Measurements from ENCODE around the gene COBL. TPM values are rescaled to one million over a fixed set of nuclear protein-coding genes. Genes with fewer than 3 reads are reported as not detected.
A peak's percentile ranks its signal among the peaks of the same experiment; 100 is the strongest.

COBL gene
- total and polyA plus RNA-seq, 9 of the 15 experiments (the other 6 are each of a cell fraction or from before 2014, with no cell fraction given) = 0.01 to 2.4 (median 0.09) TPM; not detected in 3

- POLR2A ChIA-PET = no interaction called here
- no peaks in the 10 kb centered on the region for H3K79me2 ChIP-seq (ENCODE audit: control insufficient read depth, insufficient read depth, low read length)
- CTCF ChIA-PET (ENCODE audit: low intra/inter-chr PET ratio) = no interaction called here
- ATAC-seq (peak; percentile 33), FAIRE-seq (no peak), DNase-seq (ENCODE audit: extremely low read depth in 1 of 4, low spot score in 3 of 4) (no peak)
- H3K9me3 ChIP-seq (replicated peaks; ENCODE audit: control insufficient read depth, insufficient read depth, low read depth, low read length) = no peaks in the 10 kb centered on the region
- no TSS peak for BruUV-seq (replicated peaks)
- H3K4me2 ChIP-seq (ENCODE audit: insufficient read depth, low read length) = no peak overlapping the region
- H3K4me3 ChIP-seq = no peak overlapping the region; the same call in 1 of the 2 replicates
- no peak overlapping the region for H3K27ac ChIP-seq (ENCODE audit: extremely low read depth, low read depth, low read length)
- intact Hi-C loops (cut with micrococcal nuclease) (no loop called here), in situ Hi-C loops (cut with MboI) (no loop called here)
- peaks cover 5 to 35% of the 10 kb centered on the region in 2 experiments for H3K27me3 ChIP-seq (ENCODE audit: control insufficient read depth in 2 of 2, insufficient read depth in 2 of 2, low read length in 2 of 2)
- no peaks in the 10 kb centered on the region for H3K36me3 ChIP-seq (ENCODE audit: control insufficient read depth, insufficient read depth, low read length)
- peaks cover 0 to 20% of the 10 kb centered on the region in 2 experiments; a peak in 2 of 5 replicates for H3K4me1 ChIP-seq (replicated peaks in 1 of 2; ENCODE audit: control insufficient read depth in 2 of 2, insufficient read depth in 2 of 2, low read length in 2 of 2)
- H2AFZ ChIP-seq (ENCODE audit: low read depth, low read length) = no peak overlapping the region
- H3K9ac ChIP-seq (ENCODE audit: insufficient read depth in 1 of 2, low read depth in 2 of 2, low read length in 2 of 2) = no peak overlapping the region
- H4K20me1 ChIP-seq (replicated peaks; ENCODE audit: control insufficient read depth, insufficient read depth, low read length) = peaks cover 5% of the 10 kb centered on the region; the same call in 1 of the 2 replicates
- no peaks in the 10 kb centered on the region for H3K9me1 ChIP-seq (ENCODE audit: control insufficient read depth, insufficient read depth, low read length)
- WGBS (ENCODE audit: insufficient coverage, low coverage, missing lambda C conversion rate) = 18% methylated on average over 31 of the region's 46 CpGs
- TF ChIP-seq ZNF609 (CRISPR knock-in tag; IDR thresholded peaks at IDR 0.05; ENCODE audit: borderline replicate concordance) (0 out of 2 replicates have a peak, but pooled peaks have one; percentile 46), NBN (IDR thresholded peaks at IDR 0.05; ENCODE audit: low read depth) (no peak), SETDB1 (IDR thresholded peaks at IDR 0.05; ENCODE audit: low read length) (no peak), UBTF (IDR thresholded peaks at IDR 0.05; ENCODE audit: borderline replicate concordance in 1 of 2, low read depth in 2 of 2, low read length in 2 of 2) (no peak), HMBOX1 (IDR thresholded peaks at IDR 0.05) (no peak), SRSF3 (IDR thresholded peaks at IDR 0.05; ENCODE audit: insufficient read depth, low read length) (no peak), DEAF1 (CRISPR knock-in tag; IDR thresholded peaks at IDR 0.05) (no peak), CC2D1A (IDR thresholded peaks at IDR 0.05) (no peak), FOXP1 (CRISPR knock-in tag; IDR thresholded peaks at IDR 0.05) (0 out of 2 replicates have a peak, but pooled peaks have one; percentile 40), CHD1 (IDR thresholded peaks at IDR 0.05; ENCODE audit: low read length) (peak; percentile 39), E2F3 (CRISPR knock-in tag; IDR thresholded peaks at IDR 0.05) (no peak), ZFX (CRISPR knock-in tag; IDR thresholded peaks at IDR 0.05) (peak; percentile 10; the same call in 1 of the 2 replicates), TFAM (CRISPR knock-in tag; conservative IDR thresholded peaks at IDR 0.05) (no peak), EGR1 (conservative IDR thresholded peaks at IDR 0.05) (no peak)
Observed at GRCh38 chr7:51316262-51316665, 345 bp downstream of the COBL start.
